IMR-90 (cell line): Measurements from ENCODE around the gene WDCP.

Experiments used
- FOS ChIP-seq: fragments of 150-350 bp; IDR thresholded peaks from 2 replicates; pipeline ENCODE4 v1.6.1; 2016; ENCODE audit warnings: low read depth, low read length
- POLR2A ChIP-seq: IDR thresholded peaks from 2 replicates; pipeline ENCODE4 v1.6.1; 2012; ENCODE audit warnings: mild to moderate bottlenecking, low read depth, low read length
- RAD21 ChIP-seq: IDR thresholded peaks from 2 replicates; pipeline ENCODE4 v1.6.1; 2012; ENCODE audit warnings: low read length, improper control_type of control experiment
- TF ChIP-seq, protein P1 (sequence below): conservative IDR thresholded peaks from 2 replicates; pipeline ENCODE4 v1.5.1; 2012; ENCODE audit warnings: mild to moderate bottlenecking, low read depth, low read length, improper control_type of control experiment
- TF ChIP-seq, protein P2 (sequence below): fragments of 150-350 bp; IDR thresholded peaks from 2 replicates; pipeline ENCODE4 v1.6.1; 2017; ENCODE audit warnings: mild to moderate bottlenecking, antibody characterized with exemption, low read length, low read depth

GRCh38 chr2:24055750-24056149 is 8.6 kb upstream of the WDCP start:
- TF ChIP-seq FOS (no peak), RAD21 (no peak), POLR2A (no peak)
- TF ChIP-seq, protein P1, sequence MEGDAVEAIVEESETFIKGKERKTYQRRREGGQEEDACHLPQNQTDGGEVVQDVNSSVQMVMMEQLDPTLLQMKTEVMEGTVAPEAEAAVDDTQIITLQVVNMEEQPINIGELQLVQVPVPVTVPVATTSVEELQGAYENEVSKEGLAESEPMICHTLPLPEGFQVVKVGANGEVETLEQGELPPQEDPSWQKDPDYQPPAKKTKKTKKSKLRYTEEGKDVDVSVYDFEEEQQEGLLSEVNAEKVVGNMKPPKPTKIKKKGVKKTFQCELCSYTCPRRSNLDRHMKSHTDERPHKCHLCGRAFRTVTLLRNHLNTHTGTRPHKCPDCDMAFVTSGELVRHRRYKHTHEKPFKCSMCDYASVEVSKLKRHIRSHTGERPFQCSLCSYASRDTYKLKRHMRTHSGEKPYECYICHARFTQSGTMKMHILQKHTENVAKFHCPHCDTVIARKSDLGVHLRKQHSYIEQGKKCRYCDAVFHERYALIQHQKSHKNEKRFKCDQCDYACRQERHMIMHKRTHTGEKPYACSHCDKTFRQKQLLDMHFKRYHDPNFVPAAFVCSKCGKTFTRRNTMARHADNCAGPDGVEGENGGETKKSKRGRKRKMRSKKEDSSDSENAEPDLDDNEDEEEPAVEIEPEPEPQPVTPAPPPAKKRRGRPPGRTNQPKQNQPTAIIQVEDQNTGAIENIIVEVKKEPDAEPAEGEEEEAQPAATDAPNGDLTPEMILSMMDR: no peak
- TF ChIP-seq, protein P2, sequence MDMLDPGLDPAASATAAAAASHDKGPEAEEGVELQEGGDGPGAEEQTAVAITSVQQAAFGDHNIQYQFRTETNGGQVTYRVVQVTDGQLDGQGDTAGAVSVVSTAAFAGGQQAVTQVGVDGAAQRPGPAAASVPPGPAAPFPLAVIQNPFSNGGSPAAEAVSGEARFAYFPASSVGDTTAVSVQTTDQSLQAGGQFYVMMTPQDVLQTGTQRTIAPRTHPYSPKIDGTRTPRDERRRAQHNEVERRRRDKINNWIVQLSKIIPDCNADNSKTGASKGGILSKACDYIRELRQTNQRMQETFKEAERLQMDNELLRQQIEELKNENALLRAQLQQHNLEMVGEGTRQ: no peak
